B cell (primary cell): ENCODE measurements around the gene DOCK6. TPM values are rescaled to one million over a fixed set of nuclear protein-coding genes. Genes with fewer than 3 reads are reported as not detected.

Experiments used
- ATAC-seq: fragments of 200-7000 bp; cut with Tn5 transposase; one replicate; pipeline ENCODE4 v1.10.0; 2021; ENCODE audit warnings: low read depth, mild to moderate bottlenecking, moderate number of reproducible peaks, moderate library complexity
- CTCF ChIA-PET: fragments of 350-600 bp; sonication (Branson Sonifier 250); formaldehyde crosslinking; loops from one replicate; lab custom pipeline; 2021; ENCODE audit warnings: antibody characterized with exemption, inconsistent platforms; lab: Charles Lee
- POLR2A ChIA-PET: fragments of 350-600 bp; sonication (Branson Sonifier 250); formaldehyde crosslinking; loops from one replicate; lab custom pipeline; 2021; ENCODE audit warnings: antibody characterized with exemption; lab: Charles Lee
- DNase-seq: peaks from one replicate; pipeline ENCODE4 v3.0.0; 2013
- H2AFZ ChIP-seq: 2 replicates; pipeline ENCODE4 v1.6.1; 2012; ENCODE audit warnings: mild to moderate bottlenecking, low read depth, low read length; ENCODE audit not compliant: insufficient read depth, poor library complexity, severe bottlenecking
- H3K27ac ChIP-seq, 2 donors: 1 replicate in 1 of 2; 2 replicates in 1 of 2; pipeline ENCODE4 v1.5.1; 2012 to 2013; ENCODE audit warnings: low read length in 2 of 2, mild to moderate bottlenecking in 2 of 2, moderate library complexity in 1 of 2
- H3K27me3 ChIP-seq, 4 experiments: fragments of 200-600 bp in 1 of 4; sonication (generic) in 1 of 4; replicated peaks in 1 of 4; 1 replicate in 2 of 4; 2 replicates in 2 of 4; pipeline versions ENCODE4 v1.6.1 to v1.7.0; 2013 to 2016; ENCODE audit warnings: low read length in 3 of 4, mild to moderate bottlenecking in 2 of 4, mixed read lengths in 1 of 4, moderate library complexity in 1 of 4; ENCODE audit not compliant: insufficient read depth in 4 of 4, control insufficient read depth in 3 of 4; ENCODE audit errors: control extremely low read depth in 1 of 4
- H3K36me3 ChIP-seq, 2 experiments: replicated peaks in 1 of 2; 1 replicate in 1 of 2; 2 replicates in 1 of 2; pipeline versions ENCODE4 v1.6.1 to v1.7.1; 2013; ENCODE audit warnings: low read length in 1 of 2; ENCODE audit not compliant: insufficient read depth in 2 of 2, control insufficient read depth in 1 of 2; ENCODE audit errors: control extremely low read depth in 1 of 2, extremely low read depth in 1 of 2
- H3K4me1 ChIP-seq, 2 donors: fragments of 200-600 bp in 1 of 2; sonication (generic) in 1 of 2; 1 replicate in 1 of 2; 2 replicates in 1 of 2; pipeline versions ENCODE4 v1.5.1 to v1.6.1; 2013 to 2017; ENCODE audit warnings: low read length in 2 of 2; ENCODE audit not compliant: control insufficient read depth in 2 of 2, insufficient read depth in 2 of 2
- H3K4me2 ChIP-seq: replicated peaks from 2 replicates; pipeline ENCODE3; 2012; ENCODE audit warnings: mild to moderate bottlenecking, low read depth, low read length; ENCODE audit not compliant: poor library complexity, severe bottlenecking
- H3K4me3 ChIP-seq, 5 experiments: fragments of 200-600 bp in 1 of 5; sonication (generic) in 1 of 5; 1 replicate in 3 of 5; 2 replicates in 2 of 5; pipeline versions ENCODE4 v1.5.1 to v1.7.0; 2011 to 2016; ENCODE audit warnings: low read length in 4 of 5, mild to moderate bottlenecking in 4 of 5, low read depth in 2 of 5, control low read depth in 1 of 5, moderate library complexity in 1 of 5; ENCODE audit not compliant: insufficient read depth in 1 of 5; ENCODE audit errors: control extremely low read depth in 1 of 5, extremely low read depth in 1 of 5
- H3K79me2 ChIP-seq: fragments of 200-600 bp; sonication (generic); one replicate; pipeline ENCODE4 v1.6.0; 2016; ENCODE audit warnings: low read length; ENCODE audit not compliant: control insufficient read depth, insufficient read depth
- H3K9ac ChIP-seq: fragments of 200-600 bp; sonication (generic); 2 replicates; pipeline ENCODE4 v1.6.1; 2017; ENCODE audit warnings: mild to moderate bottlenecking, low read length, moderate library complexity
- H3K9me3 ChIP-seq, 3 donors: one replicate each; pipeline versions ENCODE4 v1.6.1 to v1.7.1; 2013; ENCODE audit warnings: low read length in 2 of 3; ENCODE audit not compliant: control insufficient read depth in 2 of 3, insufficient read depth in 1 of 3; ENCODE audit errors: control extremely low read depth in 1 of 3
- H4K20me1 ChIP-seq: 2 replicates; pipeline ENCODE4 v1.6.0; 2012; ENCODE audit warnings: mild to moderate bottlenecking, low read length; ENCODE audit not compliant: insufficient read depth, control insufficient read depth, poor library complexity, severe bottlenecking
- H3K27ac Mint-ChIP-seq: one replicate; pipeline ENCODE4 v1.8.0; 2021; ENCODE audit warnings: mixed read lengths
- H3K27me3 Mint-ChIP-seq: one replicate; pipeline ENCODE4 v1.8.0; 2021; ENCODE audit warnings: mixed read lengths
- H3K4me1 Mint-ChIP-seq: one replicate; pipeline ENCODE4 v1.8.0; 2021; ENCODE audit warnings: mixed read lengths
- H3K4me3 Mint-ChIP-seq: one replicate; pipeline ENCODE4 v1.8.0; 2021; ENCODE audit warnings: mixed read lengths
- H3K9me3 Mint-ChIP-seq: one replicate; pipeline ENCODE4 v1.8.0; 2022; ENCODE audit warnings: mixed read lengths; ENCODE audit not compliant: insufficient read depth
- EZH2 ChIP-seq: IDR thresholded peaks from 2 replicates; pipeline ENCODE4 v1.6.1; 2012; ENCODE audit warnings: borderline replicate concordance, low read depth, mild to moderate bottlenecking, moderate library complexity, low read length; ENCODE audit not compliant: insufficient read depth, poor library complexity, severe bottlenecking
- WGBS: methylation state at CpG from one replicate; pipeline ENCODE4 v1.1.5; 2013; ENCODE audit warnings: missing lambda C conversion rate; ENCODE audit not compliant: insufficient coverage; 5-methylcytosine and 5-hydroxymethylcytosine counted together
- intact Hi-C: fragments of 100-400 bp; cut with micrococcal nuclease; formaldehyde crosslinking; loops from one replicate; pipeline ENCODE4 v1.10.0; 2022
- polyA plus RNA-seq: library from polyadenylated mRNA; depleted of rRNA; stranded (reverse); fragments of >200 nt; gene quantifications from 2 replicates; pipeline ENCODE4 v1.2.3, GENCODE V29; 2012
- total RNA-seq, 2 donors: library from RNA; stranded (reverse); fragments of 120-200 nt in 1 of 2; gene quantifications; 1 replicate in 1 of 2; 2 replicates in 1 of 2; pipeline versions ENCODE4 v1.2.3 to v1.2.4, GENCODE V29; 2013 to 2022
- TF ChIP-seq, protein P1 (sequence below): fragments of 200-600 bp; IDR thresholded peaks from one replicate; pipeline ENCODE4 v1.8.0; 2022; ENCODE audit warnings: antibody characterized with exemption, mild to moderate bottlenecking

DOCK6 gene
- total and polyA plus RNA-seq, 2 donors (not counting 1 experiment from before 2014, with no cell fraction given), result 5.3 to 11.9 TPM

DNA sequence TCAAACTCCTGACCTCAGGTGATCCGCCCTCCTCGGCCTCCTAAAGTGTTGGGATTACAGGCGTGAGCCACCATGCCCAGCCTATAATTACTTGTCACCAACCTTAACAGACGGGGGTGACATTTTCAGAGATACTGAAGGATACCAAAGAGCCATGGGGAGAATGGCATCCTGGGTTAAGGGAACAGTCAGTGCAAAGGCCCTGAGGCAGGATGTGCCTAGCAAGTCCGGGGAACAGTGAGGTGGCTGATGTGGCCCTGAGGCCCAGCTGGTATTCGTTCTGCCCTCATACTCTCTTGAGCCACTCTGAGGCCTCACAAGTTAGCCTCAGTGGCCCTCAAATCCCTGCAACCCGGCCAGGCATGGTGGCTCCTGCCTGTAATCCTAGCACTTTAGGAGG, 37.9 kb downstream of the DOCK6 start:
- Histone ChIP-seq H3K4me1 (no peaks in the 10 kb centered on the region), H3K4me2 (no peak overlapping the region), H3K4me3 (no peak overlapping the region), H3K79me2 (no peaks in the 10 kb centered on the region), H4K20me1 (no peaks in the 10 kb centered on the region), H2AFZ (no peak overlapping the region), H3K27ac (no peak overlapping the region), H3K9ac (no peak overlapping the region), H3K9me3 (peaks cover 2 to 27% (median 11%) of the 10 kb centered on the region in 3 donors), H3K36me3 (no peaks in the 10 kb centered on the region), H3K27me3 (no peaks in the 10 kb centered on the region)
- ChIA-PET CTCF (no interaction called here), POLR2A (no interaction called here)
- Mint-ChIP-seq H3K27me3 (peaks cover 4% of the 10 kb centered on the region), H3K27ac (no peak overlapping the region), H3K9me3 (peaks cover 12% of the 10 kb centered on the region), H3K4me3 (no peak overlapping the region), H3K4me1 (no peaks in the 10 kb centered on the region)
- TF ChIP-seq, protein P1, sequence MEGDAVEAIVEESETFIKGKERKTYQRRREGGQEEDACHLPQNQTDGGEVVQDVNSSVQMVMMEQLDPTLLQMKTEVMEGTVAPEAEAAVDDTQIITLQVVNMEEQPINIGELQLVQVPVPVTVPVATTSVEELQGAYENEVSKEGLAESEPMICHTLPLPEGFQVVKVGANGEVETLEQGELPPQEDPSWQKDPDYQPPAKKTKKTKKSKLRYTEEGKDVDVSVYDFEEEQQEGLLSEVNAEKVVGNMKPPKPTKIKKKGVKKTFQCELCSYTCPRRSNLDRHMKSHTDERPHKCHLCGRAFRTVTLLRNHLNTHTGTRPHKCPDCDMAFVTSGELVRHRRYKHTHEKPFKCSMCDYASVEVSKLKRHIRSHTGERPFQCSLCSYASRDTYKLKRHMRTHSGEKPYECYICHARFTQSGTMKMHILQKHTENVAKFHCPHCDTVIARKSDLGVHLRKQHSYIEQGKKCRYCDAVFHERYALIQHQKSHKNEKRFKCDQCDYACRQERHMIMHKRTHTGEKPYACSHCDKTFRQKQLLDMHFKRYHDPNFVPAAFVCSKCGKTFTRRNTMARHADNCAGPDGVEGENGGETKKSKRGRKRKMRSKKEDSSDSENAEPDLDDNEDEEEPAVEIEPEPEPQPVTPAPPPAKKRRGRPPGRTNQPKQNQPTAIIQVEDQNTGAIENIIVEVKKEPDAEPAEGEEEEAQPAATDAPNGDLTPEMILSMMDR, result no peak
- TF ChIP-seq EZH2, result no peak
- intact Hi-C loops, result no loop called here
- no peak for ATAC-seq
- no peak for DNase-seq
- 100% methylated on average over 3 of the region's 7 CpGs for WGBS

DNA sequence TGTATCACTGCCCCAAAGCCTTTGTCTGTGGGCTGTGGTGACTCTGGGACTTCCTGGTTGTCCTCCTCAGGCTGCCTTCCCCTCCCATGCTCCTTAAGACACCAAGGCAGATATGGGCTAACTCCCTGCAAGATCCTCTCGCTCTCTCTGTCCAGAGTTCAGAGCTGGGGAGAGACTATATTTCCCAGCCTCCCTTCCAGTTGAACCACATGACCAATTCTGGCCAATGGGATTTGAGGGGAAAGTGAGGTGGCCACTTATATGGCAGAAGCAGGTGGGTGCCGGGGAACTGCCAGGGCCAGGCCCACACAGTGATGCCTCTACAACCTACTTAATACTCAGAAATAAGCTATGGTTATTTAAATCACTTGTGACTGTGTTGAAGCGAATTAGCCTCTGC, 39.1 kb downstream of the DOCK6 start:
- no peak overlapping the region for H3K4me3 ChIP-seq
- no peak overlapping the region for H3K4me2 ChIP-seq
- Mint-ChIP-seq H3K4me1 (no peaks in the 10 kb centered on the region), H3K27ac (no peak overlapping the region), H3K4me3 (no peak overlapping the region), H3K9me3 (peaks cover 12% of the 10 kb centered on the region), H3K27me3 (peaks cover 4% of the 10 kb centered on the region)
- intact Hi-C loops, result no loop called here
- DNase-seq (no peak), ATAC-seq (no peak)
- no peaks in the 10 kb centered on the region for H4K20me1 ChIP-seq
- no peaks in the 10 kb centered on the region for H3K27me3 ChIP-seq
- no peaks in the 10 kb centered on the region for H3K4me1 ChIP-seq
- H3K36me3 ChIP-seq, result no peaks in the 10 kb centered on the region
- CTCF ChIA-PET, result no interaction called here
- H3K9ac ChIP-seq, result no peak overlapping the region
- WGBS, result no CpG with 5 or more reads among the region's 3 CpGs
- H3K9me3 ChIP-seq, result peaks cover 2 to 27% (median 11%) of the 10 kb centered on the region in 3 donors
- TF ChIP-seq EZH2, result no peak
- TF ChIP-seq, protein P1, result no peak
- no peak overlapping the region for H3K27ac ChIP-seq
- H3K79me2 ChIP-seq, result no peaks in the 10 kb centered on the region
- no peak overlapping the region for H2AFZ ChIP-seq
- POLR2A ChIA-PET, result no interaction called here
